Endothelial cell of umbilical vein (primary cell): ENCODE measurements around the gene EXOC6B. TPM values are rescaled to one million over a fixed set of nuclear protein-coding genes. Genes with fewer than 3 reads are reported as not detected.

ENCODE experiments used
- BruUV-seq: library from RNA; stranded (reverse); fragments of 400-500 nt; replicated peaks from 2 replicates; lab custom pipeline; 2021; lab: Mats Ljungman, UMichigan
- CTCF ChIA-PET: fragments of 300-600, 350-600 bp; sonication (Branson Sonifier 250); formaldehyde crosslinking; loops from one replicate; lab custom pipeline; 2021; ENCODE audit warnings: antibody characterized with exemption, inconsistent platforms; lab: Charles Lee
- POLR2A ChIA-PET: fragments of 300-600, 350-600 bp; sonication (Branson Sonifier 250); formaldehyde crosslinking; loops from one replicate; lab custom pipeline; 2021; ENCODE audit warnings: antibody characterized with exemption, inconsistent platforms; lab: Charles Lee
- DNase-seq: peaks from one replicate; pipeline ENCODE4 v3.0.0-alpha.2; 2011; ENCODE audit warnings: low read depth, low spot score
- FAIRE-seq: peaks from 2 replicates; lab custom pipeline; 2011; peaks lifted over from hg19 to GRCh38; lab: Jason Lieb, UNC
- H2AFZ ChIP-seq: 2 replicates; pipeline ENCODE4 v1.6.0; 2012; ENCODE audit warnings: low read depth, low read length, control low read depth, inconsistent platforms
- H3K27ac ChIP-seq: 2 replicates; pipeline ENCODE4 v1.5.1; 2011; ENCODE audit warnings: low read depth, mild to moderate bottlenecking, control low read depth, low read length, moderate library complexity; ENCODE audit not compliant: insufficient read depth
- H3K27me3 ChIP-seq, 2 experiments: 2 replicates each; pipeline versions ENCODE4 v1.6.0 to v1.6.1; 2011; ENCODE audit warnings: low read length in 2 of 2, mixed read lengths in 1 of 2; ENCODE audit not compliant: control insufficient read depth in 2 of 2, insufficient read depth in 2 of 2
- H3K36me3 ChIP-seq, 2 experiments: 2 replicates in 1 of 2; 3 replicates in 1 of 2; pipeline ENCODE4 v1.5.1; 2011; ENCODE audit warnings: low read length in 2 of 2, mild to moderate bottlenecking in 1 of 2, moderate library complexity in 1 of 2; ENCODE audit not compliant: control insufficient read depth in 2 of 2, insufficient read depth in 2 of 2; ENCODE audit errors: extremely low read depth in 1 of 2
- H3K4me1 ChIP-seq: 3 replicates; pipeline ENCODE4 v1.5.1; 2011; ENCODE audit warnings: mild to moderate bottlenecking, low read length; ENCODE audit not compliant: control insufficient read depth, insufficient read depth; ENCODE audit errors: extremely low read depth
- H3K4me2 ChIP-seq: 2 replicates; pipeline ENCODE4 v1.6.1; 2011; ENCODE audit warnings: low read length, control low read depth, mixed read lengths; ENCODE audit not compliant: insufficient read depth
- H3K4me3 ChIP-seq, 3 experiments: fragments of 200-600 bp in 1 of 3; sonication (generic), shearing (Covaris generic) in 1 of 3; replicated peaks in 1 of 3; 2 replicates each; pipeline ENCODE4 v1.5.1; 2011 to 2016; ENCODE audit warnings: control low read depth in 3 of 3, low read length in 3 of 3, mild to moderate bottlenecking in 2 of 3, inconsistent platforms in 1 of 3, low read depth in 1 of 3, moderate library complexity in 1 of 3; ENCODE audit not compliant: insufficient read depth in 1 of 3
- H3K79me2 ChIP-seq: 2 replicates; pipeline ENCODE4 v1.6.0; 2012; ENCODE audit warnings: low read length, inconsistent platforms; ENCODE audit not compliant: control insufficient read depth, insufficient read depth
- H3K9ac ChIP-seq: replicated peaks from 2 replicates; pipeline ENCODE3; 2011; ENCODE audit warnings: low read length, control low read depth; ENCODE audit not compliant: insufficient read depth; ENCODE audit errors: extremely low read depth
- H3K9me1 ChIP-seq: replicated peaks from 3 replicates; pipeline ENCODE4 v1.6.0; 2011; ENCODE audit warnings: mild to moderate bottlenecking, low read length; ENCODE audit not compliant: control insufficient read depth, insufficient read depth; ENCODE audit errors: extremely low read depth
- H3K9me3 ChIP-seq: replicated peaks from 2 replicates; pipeline ENCODE4 v1.5.1; 2012; ENCODE audit warnings: low read length, inconsistent platforms; ENCODE audit not compliant: control insufficient read depth, insufficient read depth
- H4K20me1 ChIP-seq: replicated peaks from 2 replicates; pipeline ENCODE3; 2011; ENCODE audit warnings: mild to moderate bottlenecking, low read length; ENCODE audit not compliant: control insufficient read depth, insufficient read depth; ENCODE audit errors: extremely low read depth
- CTCF ChIP-seq, 2 donors: IDR thresholded peaks; 1 replicate in 1 of 2; 2 replicates in 1 of 2; pipeline ENCODE4 v1.5.1; 2011; ENCODE audit warnings: low read length in 2 of 2, mild to moderate bottlenecking in 2 of 2, moderate library complexity in 2 of 2, control low read depth in 1 of 2, inconsistent platforms in 1 of 2, low read depth in 1 of 2; ENCODE audit not compliant: insufficient read depth in 1 of 2; ENCODE audit errors: extremely low read depth in 1 of 2
- EZH2 ChIP-seq: IDR thresholded peaks from 2 replicates; pipeline ENCODE4 v1.6.1; 2012; ENCODE audit warnings: borderline replicate concordance, low read depth, mild to moderate bottlenecking, moderate library complexity, low read length, inconsistent platforms; ENCODE audit not compliant: severe bottlenecking
- FOS ChIP-seq: IDR thresholded peaks from 2 replicates; pipeline ENCODE4 v1.6.1; 2011; ENCODE audit warnings: mild to moderate bottlenecking, low read length, moderate library complexity, borderline replicate concordance; ENCODE audit not compliant: insufficient read depth
- GATA2 ChIP-seq: IDR thresholded peaks from 2 replicates; pipeline ENCODE4 v1.7.0; 2011; ENCODE audit warnings: low read depth, mild to moderate bottlenecking, moderate library complexity, mixed read lengths, low read length; ENCODE audit not compliant: insufficient read length, insufficient read depth
- JUN ChIP-seq: IDR thresholded peaks from 2 replicates; pipeline ENCODE4 v1.6.1; 2011; ENCODE audit warnings: borderline replicate concordance, low read depth; ENCODE audit not compliant: insufficient read length, insufficient read depth
- MAX ChIP-seq: IDR thresholded peaks from 2 replicates; pipeline ENCODE4 v1.6.1; 2011; ENCODE audit not compliant: insufficient read depth, insufficient read length
- MYC ChIP-seq: IDR thresholded peaks from one replicate; pipeline ENCODE4 v1.6.1; 2011; ENCODE audit warnings: mild to moderate bottlenecking, low read depth, low read length
- POLR2A ChIP-seq: IDR thresholded peaks from 2 replicates; pipeline ENCODE4 v1.6.1; 2012; ENCODE audit warnings: low read depth, mild to moderate bottlenecking, control low read depth, low read length
- POLR2AphosphoS5 ChIP-seq: IDR thresholded peaks from 2 replicates; pipeline ENCODE4 v1.6.1; 2012; ENCODE audit warnings: low read depth, mild to moderate bottlenecking, control low read depth, low read length, moderate library complexity; ENCODE audit not compliant: insufficient read depth
- dilution Hi-C: fragments of 300-500 bp; cut with MboI; formaldehyde crosslinking; loops from one replicate; pipeline ENCODE4 v1.15.0; 2019; ENCODE audit warnings: low sequenced_read_pairs; ENCODE audit not compliant: extremely low pct_ligation_motif_present
- intact Hi-C: fragments of 100-400 bp; cut with micrococcal nuclease; formaldehyde crosslinking; loops from one replicate; pipeline ENCODE4 v1.10.0; 2022
- polyA plus RNA-seq, 4 experiments: library from polyadenylated mRNA; depleted of rRNA in 3 of 4; stranded (reverse) in 3 of 4; unstranded in 1 of 4; fragments of >200 nt; gene quantifications; 2 replicates each; pipeline versions ENCODE4 v1.2.1 to v1.2.3, GENCODE V29; 2011 to 2012; ENCODE audit warnings: missing spikeins in 1 of 4
- total RNA-seq: library from RNA; stranded (reverse); gene quantifications from 2 replicates; pipeline ENCODE4 v1.2.3, GENCODE V29; 2021

EXOC6B gene
- total and polyA plus RNA-seq, 2 donors (not counting 3 experiments of a cell fraction or from before 2014, with no cell fraction given) = 10.8 to 34.8 TPM

GRCh38 chr2:72562451-72563153, 263.2 kb downstream of the EXOC6B start:
- no peaks in the 10 kb centered on the region for H3K36me3 ChIP-seq
- peak overlapping the region; percentile 84 for H3K9ac ChIP-seq
- H3K4me3 ChIP-seq = peak overlapping the region in 1 of 3 experiments; percentile 35
- peak overlapping the region; percentile 60 for H3K4me2 ChIP-seq
- TF ChIP-seq FOS (peak; percentile 63), MAX (no peak), POLR2AphosphoS5 (peak; percentile 68), JUN (peak; percentile 70), MYC (no peak), GATA2 (peak; percentile 100), EZH2 (no peak), CTCF (IDR thresholded peaks at IDR 0.05; ENCODE audit: extremely low read depth in 1 of 2, insufficient read depth in 1 of 2, low read depth in 1 of 2, low read length in 2 of 2) (no peak), POLR2A (peak; percentile 61)
- FAIRE-seq = peak; percentile 80
- TSS peak; percentile 87 for BruUV-seq
- no peaks in the 10 kb centered on the region for H3K9me3 ChIP-seq
- peak; percentile 92 for DNase-seq
- no peaks in the 10 kb centered on the region for H3K79me2 ChIP-seq
- no peaks in the 10 kb centered on the region for H4K20me1 ChIP-seq
- intact Hi-C loops = loop anchor here (1.0 to 2.0 kb wide), 2 partner anchors 14 to 958 kb away; no protein-coding TSS in a partner anchor
- POLR2A ChIA-PET = interaction anchor here (0.7 kb wide), 1 partner anchor 61 kb away, joined by 3 read pairs; no protein-coding TSS in a partner anchor
- H2AFZ ChIP-seq = no peak overlapping the region
- dilution Hi-C loops = no loop called here
- peak overlapping the region; percentile 92 for H3K27ac ChIP-seq
- no peaks in the 10 kb centered on the region for H3K9me1 ChIP-seq
- CTCF ChIA-PET = interaction anchor here (0.8 to 2.1 kb wide), 12 partner anchors 9 to 638 kb away, joined by 3 to 14 read pairs (median 4); no protein-coding TSS in a partner anchor
- H3K4me1 ChIP-seq = peaks cover 35% of the 10 kb centered on the region
- no peaks in the 10 kb centered on the region for H3K27me3 ChIP-seq
